HepG2 (cell line): ENCODE data around the gene UBQLN1. TPM values are rescaled to one million over a fixed set of nuclear protein-coding genes. Genes with fewer than 3 reads are reported as not detected.
A peak's percentile ranks its signal among the peaks of the same experiment; 100 is the strongest.

Experiments
- DNMT3B ChIP-seq: conservative IDR thresholded peaks from 2 replicates; pipeline ENCODE4 v1.6.1; 2016; ENCODE audit warnings: missing biosample characterization, control low read depth
- EHMT2 ChIP-seq: fragments of 200-600 bp; sonication (generic); IDR thresholded peaks from 2 replicates; pipeline ENCODE4 v1.7.0; 2017; ENCODE audit warnings: antibody characterized with exemption, low read depth, low read length, borderline replicate concordance
- ETV6 ChIP-seq: sonication (generic); formaldehyde crosslinking; conservative IDR thresholded peaks from 2 replicates; pipeline ENCODE4 v1.4.0; 2020; ENCODE audit warnings: missing genetic modification reagents
- FOXA3 ChIP-seq: IDR thresholded peaks from 2 replicates; pipeline ENCODE4 v1.6.1; 2016; ENCODE audit warnings: missing genetic modification reagents, missing compliant biosample characterization
- MED13 ChIP-seq: sonication (generic); formaldehyde crosslinking; IDR thresholded peaks from 2 replicates; pipeline ENCODE4 v1.5.0; 2020; ENCODE audit warnings: missing genetic modification reagents
- ZNF136 ChIP-seq: sonication (generic); formaldehyde crosslinking; IDR thresholded peaks from 2 replicates; pipeline ENCODE4 v1.8.1; 2022; ENCODE audit warnings: low read depth, mild to moderate bottlenecking, moderate library complexity, missing genetic modification reagents
- ZNF460 ChIP-seq: sonication (generic); formaldehyde crosslinking; IDR thresholded peaks from 2 replicates; pipeline ENCODE4 v1.5.1; 2020; ENCODE audit warnings: missing genetic modification reagents, mild to moderate bottlenecking, borderline replicate concordance
- ZNF598 ChIP-seq: sonication (generic); formaldehyde crosslinking; IDR thresholded peaks from 2 replicates; pipeline ENCODE4 v1.5.1; 2020; ENCODE audit warnings: mild to moderate bottlenecking, missing genetic modification reagents, borderline replicate concordance
- ZNF75D ChIP-seq: sonication (generic); formaldehyde crosslinking; IDR thresholded peaks from 2 replicates; pipeline ENCODE4 v1.8.1; 2023; ENCODE audit warnings: missing genetic modification reagents, mild to moderate bottlenecking, borderline replicate concordance
- ZNF781 ChIP-seq: sonication (generic); formaldehyde crosslinking; IDR thresholded peaks from 2 replicates; pipeline ENCODE4 v1.5.1; 2020; ENCODE audit warnings: borderline replicate concordance, mild to moderate bottlenecking, missing genetic modification reagents; ENCODE audit errors: not compliant biosample characterization
- polyA plus RNA-seq, 8 experiments: library from polyadenylated mRNA; depleted of rRNA in 3 of 8; stranded (reverse) in 7 of 8; unstranded in 1 of 8; fragments of >200 nt; fragmentation: Illumina TruSeq in 4 of 8; extraction: Trizol in 4 of 8; gene quantifications; 2 replicates each; pipeline versions ENCODE4 v1.2.1 to v1.2.3, GENCODE V29; 2011 to 2016; ENCODE audit warnings: low read depth in 4 of 8, missing spikeins in 1 of 8, mixed read lengths in 1 of 8; ENCODE audit not compliant: insufficient read depth in 1 of 8
- total RNA-seq, 5 experiments: library from RNA; depleted of rRNA; stranded (reverse); fragments of >200 nt; fragmentation: Illumina TruSeq; extraction: Trizol; gene quantifications; 2 replicates each; pipeline ENCODE4 v1.2.3, GENCODE V29; 2016; ENCODE audit warnings: low read depth in 1 of 5
- TF ChIP-seq, protein P1 (sequence below): sonication (generic); formaldehyde crosslinking; IDR thresholded peaks from 2 replicates; pipeline ENCODE4 v1.9.0; 2021; ENCODE audit warnings: missing genetic modification reagents, mild to moderate bottlenecking, borderline replicate concordance

Gene UBQLN1
- total and polyA plus RNA-seq, 2 of the 13 experiments (the other 11 are each of a cell fraction or from before 2014, with no cell fraction given), result 78.1 to 83.8 TPM

DNA sequence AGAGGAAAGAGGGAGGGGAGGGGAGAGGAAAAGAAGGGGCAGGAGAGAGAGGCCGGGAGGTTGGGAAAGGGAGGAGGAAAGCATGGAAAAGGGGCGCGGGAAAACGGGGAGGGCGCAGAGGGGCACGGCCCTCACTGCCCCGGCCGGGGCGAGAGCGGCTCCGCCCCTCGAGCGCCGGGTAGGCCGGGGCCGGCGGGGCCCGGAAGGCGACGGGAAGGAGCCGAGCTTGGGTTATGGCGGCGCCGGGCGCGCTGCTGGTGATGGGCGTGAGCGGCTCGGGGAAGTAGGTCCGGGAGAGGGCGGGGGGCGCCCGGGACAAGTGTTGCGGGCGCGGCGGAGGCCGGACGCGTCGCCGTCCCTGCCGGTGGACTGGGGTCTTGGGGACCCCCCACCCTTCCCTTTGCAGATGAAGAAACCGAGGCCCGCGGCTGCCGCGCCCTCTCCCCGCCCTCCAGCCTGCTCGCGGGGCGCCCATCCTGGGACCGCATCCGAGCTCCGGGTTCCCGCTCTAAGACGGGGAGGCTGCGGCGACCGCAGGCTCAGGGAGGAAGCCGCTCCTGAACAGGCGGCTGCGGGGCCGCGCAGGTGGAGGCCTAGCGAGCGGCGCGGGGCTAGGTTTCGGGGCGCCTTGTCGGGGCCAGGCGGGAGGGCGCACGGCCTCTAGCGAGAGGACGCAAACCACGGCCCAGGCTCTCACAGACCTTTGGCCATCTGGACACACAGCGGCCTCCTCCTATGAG, 84.6 kb downstream of the UBQLN1 start, which contains the start of gene IDNK (continued):
- TF ChIP-seq FOXA3 (CRISPR knock-in tag) (no peak), ZNF781 (CRISPR knock-in tag) (no peak), ZNF598 (CRISPR knock-in tag) (no peak), MED13 (CRISPR knock-in tag) (no peak), ZNF460 (CRISPR knock-in tag) (no peak), ZNF136 (CRISPR knock-in tag) (no peak), ETV6 (CRISPR knock-in tag) (peak; percentile 100), DNMT3B (CRISPR knock-in tag) (no peak), ZNF75D (CRISPR knock-in tag) (no peak), EHMT2 (no peak)
- TF ChIP-seq, protein P1, sequence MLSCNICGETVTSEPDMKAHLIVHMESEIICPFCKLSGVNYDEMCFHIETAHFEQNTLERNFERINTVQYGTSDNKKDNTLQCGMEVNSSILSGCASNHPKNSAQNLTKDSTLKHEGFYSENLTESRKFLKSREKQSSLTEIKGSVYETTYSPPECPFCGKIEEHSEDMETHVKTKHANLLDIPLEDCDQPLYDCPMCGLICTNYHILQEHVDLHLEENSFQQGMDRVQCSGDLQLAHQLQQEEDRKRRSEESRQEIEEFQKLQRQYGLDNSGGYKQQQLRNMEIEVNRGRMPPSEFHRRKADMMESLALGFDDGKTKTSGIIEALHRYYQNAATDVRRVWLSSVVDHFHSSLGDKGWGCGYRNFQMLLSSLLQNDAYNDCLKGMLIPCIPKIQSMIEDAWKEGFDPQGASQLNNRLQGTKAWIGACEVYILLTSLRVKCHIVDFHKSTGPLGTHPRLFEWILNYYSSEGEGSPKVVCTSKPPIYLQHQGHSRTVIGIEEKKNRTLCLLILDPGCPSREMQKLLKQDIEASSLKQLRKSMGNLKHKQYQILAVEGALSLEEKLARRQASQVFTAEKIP (CRISPR knock-in tag), result no peak
